Measurements from ENCODE around the gene SLC39A11. TPM values are rescaled to one million over a fixed set of nuclear protein-coding genes. Genes with fewer than 3 reads are reported as not detected.

Gene SLC39A11
- total RNA-seq, 2 experiments from 2014 or later, result 9.7 to 12.2 TPM

DNA sequence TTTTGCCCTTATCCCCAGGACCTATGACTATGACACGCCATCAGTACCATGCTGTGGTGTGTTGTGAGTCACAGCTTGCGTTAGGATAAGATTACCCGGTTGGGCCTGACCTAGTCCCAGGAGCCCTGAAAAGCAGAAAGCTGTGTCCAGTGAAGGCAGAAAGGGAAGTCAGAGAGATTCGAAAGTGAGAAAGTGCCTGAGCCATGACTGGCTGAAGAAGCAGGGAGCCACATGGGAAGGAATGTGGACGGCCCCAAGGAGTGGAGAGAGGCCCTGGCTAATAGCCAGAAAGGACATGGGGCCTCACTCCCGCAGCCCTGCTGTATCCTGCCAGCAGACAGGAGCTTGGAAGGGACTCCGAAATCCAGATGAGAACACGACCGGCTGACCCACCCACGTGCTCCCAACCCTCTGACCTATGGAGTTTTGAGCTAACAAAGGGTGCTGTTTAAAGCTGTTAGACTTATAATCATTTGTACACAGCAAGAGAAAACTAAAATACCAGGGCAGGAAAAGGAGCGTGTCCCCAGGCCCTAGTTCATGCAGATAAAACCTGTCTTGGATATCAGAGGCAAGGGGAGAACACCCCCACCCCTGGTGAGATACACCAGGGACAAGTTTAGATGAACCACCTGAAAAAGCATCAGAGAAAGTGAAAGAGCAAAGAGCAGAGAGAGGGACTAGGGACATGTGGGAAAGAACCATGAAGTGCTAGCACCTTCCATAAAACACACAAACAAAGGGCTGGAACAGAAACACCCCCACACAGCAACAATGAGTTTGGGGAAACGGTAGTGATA is 115.3 kb downstream of the SLC39A11 start:
- Histone ChIP-seq H3K27me3 (ENCODE audit: control insufficient read depth in 1 of 2, insufficient read depth in 2 of 2, low read length in 2 of 2) (no peaks in the 10 kb centered on the region), H3K4me1 (ENCODE audit: insufficient read depth, low read length) (peaks cover 11% of the 10 kb centered on the region), H3K4me3 (ENCODE audit: low read length) (no peak overlapping the region), H3K36me3 (ENCODE audit: insufficient read depth, low read length) (no peaks in the 10 kb centered on the region), H3K9me3 (ENCODE audit: control insufficient read depth in 1 of 2, insufficient read depth in 1 of 2, low read length in 2 of 2) (peaks cover 0 to 15% of the 10 kb centered on the region in 2 experiments), H3K27ac (ENCODE audit: low read depth in 1 of 2, low read length in 2 of 2) (no peak overlapping the region)
- POLR2A ChIA-PET, result no interaction called here
- CTCF ChIA-PET, result interaction anchor here (1.1 kb wide), 1 partner anchor 12 kb away, joined by 4 read pairs; no protein-coding TSS in a partner anchor
- no peak for TF ChIP-seq CTCF (IDR thresholded peaks at IDR 0.05)
- H3K9me3 Mint-ChIP-seq, result no peaks in the 10 kb centered on the region
- no peaks in the 10 kb centered on the region for H3K27me3 Mint-ChIP-seq
- no peaks in the 10 kb centered on the region for H3K36me3 Mint-ChIP-seq (ENCODE audit: low read depth)
- H3K4me3 Mint-ChIP-seq, result no peak overlapping the region
- ATAC-seq (ENCODE audit: poor library complexity), result no peak
- peaks cover 19% of the 10 kb centered on the region for H3K4me1 Mint-ChIP-seq (ENCODE audit: low read depth)
- peak in 2 of 14 experiments; percentile 42 to 50 for DNase-seq
- no peak overlapping the region for H3K27ac Mint-ChIP-seq
- intact Hi-C loops (cut with DNase I, micrococcal nuclease), result no loop called here

- ATAC-seq (ENCODE audit: poor library complexity) (no peak), DNase-seq (no peak)
- Histone ChIP-seq H3K27me3 (ENCODE audit: control insufficient read depth in 1 of 2, insufficient read depth in 2 of 2, low read length in 2 of 2) (no peaks in the 10 kb centered on the region), H3K4me3 (ENCODE audit: low read length) (no peak overlapping the region), H3K9me3 (ENCODE audit: control insufficient read depth in 1 of 2, insufficient read depth in 1 of 2, low read length in 2 of 2) (peaks cover 0 to 15% of the 10 kb centered on the region in 2 experiments), H3K27ac (ENCODE audit: low read depth in 1 of 2, low read length in 2 of 2) (no peak overlapping the region), H3K36me3 (ENCODE audit: insufficient read depth, low read length) (no peaks in the 10 kb centered on the region), H3K4me1 (ENCODE audit: insufficient read depth, low read length) (peaks cover 11% of the 10 kb centered on the region)
- intact Hi-C loops (cut with DNase I, micrococcal nuclease), result no loop called here
- ChIA-PET CTCF (no interaction called here), POLR2A (no interaction called here)
- no peak overlapping the region for H3K4me3 Mint-ChIP-seq
- H3K27ac Mint-ChIP-seq, result no peak overlapping the region
- no peaks in the 10 kb centered on the region for H3K27me3 Mint-ChIP-seq
- H3K9me3 Mint-ChIP-seq, result no peaks in the 10 kb centered on the region
- H3K4me1 Mint-ChIP-seq (ENCODE audit: low read depth), result peaks cover 19% of the 10 kb centered on the region
- no peaks in the 10 kb centered on the region for H3K36me3 Mint-ChIP-seq (ENCODE audit: low read depth)
- no peak for TF ChIP-seq CTCF (IDR thresholded peaks at IDR 0.05)
These were observed 117.0 kb downstream of the SLC39A11 start for GRCh38 chr17:72975509-72975908.

DNA sequence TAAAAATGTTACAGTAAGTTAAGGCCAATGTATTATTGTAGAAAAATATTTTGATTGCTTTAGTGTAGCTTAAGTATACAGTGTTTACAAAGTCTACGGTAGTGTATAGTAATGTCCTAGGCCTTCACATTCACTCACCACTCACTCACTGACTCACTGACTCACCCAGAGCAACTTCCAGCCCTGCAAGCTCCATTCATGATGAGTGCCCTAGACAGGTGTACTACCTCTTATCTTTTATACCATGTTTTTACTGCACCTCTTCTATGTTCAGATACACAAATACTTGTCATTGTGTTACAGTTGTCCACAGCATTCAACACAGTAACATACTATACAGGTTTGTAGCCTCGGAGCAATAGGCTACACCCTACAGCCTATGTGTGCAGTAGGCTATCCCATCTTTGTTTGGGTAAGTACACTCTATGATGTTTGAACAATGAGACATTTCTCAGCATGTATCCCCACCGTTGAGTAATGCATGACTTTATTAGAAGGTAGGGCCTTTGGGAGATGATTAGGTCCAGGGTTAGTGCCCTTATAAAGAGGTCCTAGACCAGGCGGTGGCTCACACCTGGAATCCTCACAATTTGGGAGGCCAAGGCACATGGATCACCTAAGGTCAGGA is 117.8 kb downstream of the SLC39A11 start:
- Mint-ChIP-seq H3K4me3 (no peak overlapping the region), H3K27ac (no peak overlapping the region), H3K27me3 (no peaks in the 10 kb centered on the region), H3K9me3 (no peaks in the 10 kb centered on the region), H3K36me3 (ENCODE audit: low read depth) (no peaks in the 10 kb centered on the region), H3K4me1 (ENCODE audit: low read depth) (peaks cover 19% of the 10 kb centered on the region)
- no peak for TF ChIP-seq CTCF (IDR thresholded peaks at IDR 0.05)
- no peak overlapping the region for H3K4me3 ChIP-seq (ENCODE audit: low read length)
- H3K4me1 ChIP-seq (ENCODE audit: insufficient read depth, low read length), result peaks cover 11% of the 10 kb centered on the region
- no peaks in the 10 kb centered on the region for H3K36me3 ChIP-seq (ENCODE audit: insufficient read depth, low read length)
- no peaks in the 10 kb centered on the region for H3K27me3 ChIP-seq (ENCODE audit: control insufficient read depth in 1 of 2, insufficient read depth in 2 of 2, low read length in 2 of 2)
- no peak overlapping the region for H3K27ac ChIP-seq (ENCODE audit: low read depth in 1 of 2, low read length in 2 of 2)
- POLR2A ChIA-PET, result no interaction called here
- peaks cover 0 to 15% of the 10 kb centered on the region in 2 experiments for H3K9me3 ChIP-seq (ENCODE audit: control insufficient read depth in 1 of 2, insufficient read depth in 1 of 2, low read length in 2 of 2)
- DNase-seq, result no peak
- intact Hi-C loops (cut with DNase I, micrococcal nuclease), result no loop called here
- no peak for ATAC-seq (ENCODE audit: poor library complexity)
- CTCF ChIA-PET, result no interaction called here
